HUDEP-2 (cell line): ENCODE measurements around the gene RNASET2.
"Not testable (repeated sequence)": the region's sequence is repeated elsewhere in the genome, so short reads cannot be mapped to it uniquely, and the experiment has no call there.

Experiments
- DNase-seq, 76 experiments: peaks; one replicate each; lab custom pipeline; 2025; ENCODE audit not compliant: unreplicated experiment in 76 of 76; lab: John Stamatoyannopoulos, UW

The RNASET2 gene

GRCh38 chr6:166929542-166930189 is 26.7 kb downstream of the RNASET2 start:
- DNase-seq: no peak

- DNase-seq: no peak
Observed at GRCh38 chr6:166928644-166929541, 27.5 kb downstream of the RNASET2 start.

- DNase-seq: no peak
Observed at GRCh38 chr6:166927935-166928643, 28.3 kb downstream of the RNASET2 start.

GRCh38 chr6:166927240-166927934 is 29.0 kb downstream of the RNASET2 start:
- no peak for DNase-seq

GRCh38 chr6:166926748-166927147 is 29.6 kb downstream of the RNASET2 start:
- DNase-seq: no peak

- DNase-seq: no peak
Observed at GRCh38 chr6:166925141-166925996, 31.0 kb downstream of the RNASET2 start.

GRCh38 chr6:166924531-166924930 is 31.8 kb downstream of the RNASET2 start:
- no peak for DNase-seq

- no peak for DNase-seq
Observed at GRCh38 chr6:166922937-166923336, 33.4 kb downstream of the RNASET2 start.

- no peak for DNase-seq
Observed at GRCh38 chr6:166921570-166921969, 34.8 kb downstream of the RNASET2 start.

- DNase-seq: no peak
Observed at GRCh38 chr6:166916824-166917223, 39.5 kb downstream of the RNASET2 start.

- DNase-seq: not testable (repeated sequence)
Observed at GRCh38 chr6:166915484-166915883, 40.9 kb downstream of the RNASET2 start.

- not testable (repeated sequence) for DNase-seq
Observed at GRCh38 chr6:166914952-166915351, 41.4 kb downstream of the RNASET2 start.

- no peak for DNase-seq
Observed at GRCh38 chr6:166911248-166911677, 45.1 kb downstream of the RNASET2 start.

GRCh38 chr6:166910601-166911000 is 45.7 kb downstream of the RNASET2 start:
- no peak for DNase-seq

- DNase-seq: no peak
Observed at GRCh38 chr6:166908811-166909210, 47.5 kb downstream of the RNASET2 start.

GRCh38 chr6:166907871-166908806 is 48.2 kb downstream of the RNASET2 start:
- no peak for DNase-seq

- DNase-seq: no peak
Observed at GRCh38 chr6:166907373-166907841, 48.9 kb downstream of the RNASET2 start.

- no peak for DNase-seq
Observed at GRCh38 chr6:166906376-166907044, 49.8 kb downstream of the RNASET2 start.
